BLaER1 (cell line): ENCODE data around the gene ZNF785.
"Not testable (repeated sequence)": the region's sequence is repeated elsewhere in the genome, so short reads cannot be mapped to it uniquely, and the experiment has no call there.

ENCODE experiments used
- H3K27ac ChIP-seq: shearing (Covaris generic); formaldehyde crosslinking; 2 replicates; pipeline ENCODE4 v1.8.1; 2022
- H3K27me3 ChIP-seq: shearing (Covaris generic); formaldehyde crosslinking; 2 replicates; pipeline ENCODE4 v1.8.1; 2022
- H3K36me3 ChIP-seq: shearing (Covaris generic); formaldehyde crosslinking; 2 replicates; pipeline ENCODE4 v1.8.1; 2022
- H3K4me1 ChIP-seq: shearing (Covaris generic); formaldehyde crosslinking; 2 replicates; pipeline ENCODE4 v1.8.1; 2022
- H3K4me2 ChIP-seq: shearing (Covaris generic); formaldehyde crosslinking; 2 replicates; pipeline ENCODE4 v1.8.1; 2022
- H3K4me3 ChIP-seq: shearing (Covaris generic); formaldehyde crosslinking; 2 replicates; pipeline ENCODE4 v1.8.1; 2022
- H3K9ac ChIP-seq: shearing (Covaris generic); formaldehyde crosslinking; 2 replicates; pipeline ENCODE4 v1.8.1; 2022
- H3K9me3 ChIP-seq: shearing (Covaris generic); formaldehyde crosslinking; 2 replicates; pipeline ENCODE4 v1.8.1; 2022
- H4K20me1 ChIP-seq: shearing (Covaris generic); formaldehyde crosslinking; 2 replicates; pipeline ENCODE4 v1.8.1; 2022
- Cebpa-rat ChIP-seq: shearing (Covaris generic); IDR thresholded peaks from 2 replicates; pipeline ENCODE4 v1.8.1; 2022

The ZNF785 gene

DNA sequence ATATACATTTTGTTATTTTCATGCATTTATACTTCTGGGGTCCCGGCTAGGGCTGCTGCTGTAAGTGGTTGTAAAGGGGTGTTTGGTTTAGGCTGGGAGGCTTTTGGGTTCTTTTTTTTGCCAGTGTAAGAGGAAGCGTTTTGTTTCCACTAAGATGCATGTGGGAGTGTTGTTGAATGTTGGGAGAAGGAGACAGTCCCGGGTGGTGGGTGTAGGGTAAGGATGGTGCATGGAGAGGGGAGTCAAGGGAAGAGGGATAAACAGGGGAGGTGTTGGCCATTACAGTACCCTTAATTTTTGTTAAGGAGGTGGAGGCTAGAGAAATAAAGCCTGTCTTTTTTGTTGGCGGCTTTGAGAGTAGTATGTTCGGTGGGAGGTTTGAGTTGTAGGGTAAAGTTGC is 42.4 kb downstream of the ZNF785 start:
- Histone ChIP-seq H3K36me3 (peaks cover 4% of the 10 kb centered on the region; the same call in 1 of the 2 replicates), H3K27me3 (no peaks in the 10 kb centered on the region), H3K4me1 (no peaks in the 10 kb centered on the region), H3K9ac (no peak overlapping the region), H4K20me1 (no peaks in the 10 kb centered on the region), H3K4me2 (no peak overlapping the region), H3K9me3 (no peaks in the 10 kb centered on the region), H3K4me3 (no peak overlapping the region), H3K27ac (no peak overlapping the region)
- TF ChIP-seq Cebpa-rat: no peak

GRCh38 chr16:30541502-30542329 is 43.8 kb downstream of the ZNF785 start:
- Histone ChIP-seq H3K4me3 (no peak overlapping the region), H3K4me2 (no peak overlapping the region), H3K9ac (no peak overlapping the region)

GRCh38 chr16:30540916-30541464 is 44.5 kb downstream of the ZNF785 start:
- H3K27ac ChIP-seq, H3K4me2 ChIP-seq, H3K9ac ChIP-seq, H3K4me1 ChIP-seq, H3K36me3 ChIP-seq, H3K27me3 ChIP-seq, H4K20me1 ChIP-seq, H3K4me3 ChIP-seq, H3K9me3 ChIP-seq: not testable (repeated sequence)

More at GRCh38 chr16:30541502-30542329, 43.8 kb downstream of the ZNF785 start:
- Histone ChIP-seq H3K36me3 (no peaks in the 10 kb centered on the region; the same call in 1 of the 2 replicates), H3K4me1 (peaks cover 2% of the 10 kb centered on the region), H3K27ac (no peak overlapping the region), H3K27me3 (no peaks in the 10 kb centered on the region), H4K20me1 (no peaks in the 10 kb centered on the region), H3K9me3 (no peaks in the 10 kb centered on the region)
- TF ChIP-seq Cebpa-rat: no peak

DNA sequence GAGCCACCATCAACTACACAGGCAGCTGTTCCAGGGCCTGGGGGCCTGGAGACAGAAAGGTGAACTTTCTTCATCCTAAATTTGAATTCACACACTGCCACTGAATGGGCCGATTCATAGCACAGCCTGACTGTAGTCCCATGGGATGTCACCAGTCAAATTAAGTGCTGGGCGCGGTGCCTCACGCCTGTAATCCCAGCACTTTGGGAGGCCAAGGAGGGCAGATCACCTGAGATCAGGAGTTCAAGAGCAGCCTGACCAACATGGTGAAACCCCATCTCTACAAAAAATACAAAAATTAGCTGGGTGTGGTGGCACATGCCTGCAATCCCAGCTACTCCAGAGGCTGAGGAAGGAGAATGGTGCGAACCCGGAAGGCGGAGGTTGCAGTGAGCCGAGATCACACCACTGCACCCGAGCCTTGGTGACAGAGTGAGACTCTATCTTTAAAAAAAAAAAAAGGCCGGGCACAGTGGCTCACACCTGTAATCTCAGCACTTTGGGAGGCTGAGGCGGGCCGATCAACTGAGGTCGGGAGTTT is 45.4 kb downstream of the ZNF785 start:
- not testable (repeated sequence) for H4K20me1 ChIP-seq, H3K27me3 ChIP-seq, H3K4me3 ChIP-seq, H3K9me3 ChIP-seq, H3K9ac ChIP-seq, H3K36me3 ChIP-seq, H3K27ac ChIP-seq, H3K4me2 ChIP-seq
- H3K4me1 ChIP-seq: peaks cover 18% of the 10 kb centered on the region

DNA sequence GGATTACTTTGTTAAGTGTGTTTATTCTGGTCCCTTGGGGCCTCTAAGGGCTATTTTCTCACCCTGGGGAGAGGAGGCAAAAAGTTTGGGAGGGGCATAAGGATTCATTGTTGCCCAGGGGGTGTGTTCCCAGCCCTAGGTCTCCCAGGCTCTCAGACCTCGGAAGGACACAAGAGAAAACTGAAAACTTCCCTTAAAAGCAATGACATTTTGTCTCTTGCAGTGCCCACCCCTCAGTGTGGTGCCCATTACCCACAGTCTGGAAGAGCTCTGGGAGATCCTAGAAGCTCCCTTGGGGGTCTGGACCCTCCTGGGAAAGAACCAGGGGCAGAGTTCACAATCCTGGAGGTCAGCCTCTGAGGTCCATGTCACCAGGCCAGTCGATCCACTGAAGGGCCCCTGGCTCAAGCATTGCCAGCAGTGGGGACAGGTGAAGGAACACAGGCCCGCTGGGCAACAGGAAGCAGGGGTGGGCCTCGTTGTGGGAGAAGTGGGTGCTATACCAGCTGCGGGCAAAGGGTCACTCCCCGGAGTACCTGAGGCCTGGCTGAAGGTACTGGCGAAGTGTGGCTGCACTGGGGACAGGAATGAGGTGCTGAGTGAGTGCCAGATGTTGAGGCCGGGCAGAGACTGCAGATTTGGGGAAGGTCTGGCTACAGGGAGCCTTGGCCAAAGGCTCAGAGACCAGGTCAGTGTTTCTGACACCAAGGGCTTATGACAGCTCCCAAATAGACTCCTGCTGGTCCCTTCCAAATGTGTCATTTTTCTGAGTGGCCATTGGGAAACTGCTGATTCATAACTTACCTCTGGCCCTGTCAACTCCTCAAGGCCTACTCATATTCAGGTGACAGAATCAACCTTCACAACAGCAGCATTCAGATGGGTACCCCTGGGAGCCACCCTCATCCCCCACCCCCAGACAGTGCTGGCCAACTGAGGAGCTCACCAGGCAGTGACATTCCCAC is 46.2 kb downstream of the ZNF785 start:
- peaks cover 18% of the 10 kb centered on the region for H3K4me1 ChIP-seq
- no peaks in the 10 kb centered on the region for H4K20me1 ChIP-seq
- no peak overlapping the region for H3K4me3 ChIP-seq
- H3K4me2 ChIP-seq: no peak overlapping the region
- H3K27ac ChIP-seq: no peak overlapping the region
- no peak overlapping the region for H3K9ac ChIP-seq
- no peaks in the 10 kb centered on the region for H3K27me3 ChIP-seq
- no peaks in the 10 kb centered on the region; the same call in 1 of the 2 replicates for H3K36me3 ChIP-seq
- no peak for TF ChIP-seq Cebpa-rat
- no peaks in the 10 kb centered on the region for H3K9me3 ChIP-seq

- Histone ChIP-seq H3K4me3 (peak overlapping the region; percentile 84), H3K27ac (peak overlapping the region; percentile 97; the same call in 1 of the 2 replicates), H3K4me2 (peak overlapping the region; percentile 91), H3K9ac (peak overlapping the region; percentile 93), H3K4me1 (peaks cover 28% of the 10 kb centered on the region), H3K36me3 (peaks cover 17% of the 10 kb centered on the region)
- H3K27me3 ChIP-seq, H4K20me1 ChIP-seq, H3K9me3 ChIP-seq: not testable (repeated sequence)
These were observed 49.0 kb downstream of the ZNF785 start for GRCh38 chr16:30536391-30537024.

GRCh38 chr16:30535777-30536190 is 49.7 kb downstream of the ZNF785 start:
- no peaks in the 10 kb centered on the region for H4K20me1 ChIP-seq
- peak overlapping the region; percentile 97 for H3K27ac ChIP-seq
- H3K9me3 ChIP-seq: no peaks in the 10 kb centered on the region
- H3K27me3 ChIP-seq: no peaks in the 10 kb centered on the region
- H3K9ac ChIP-seq: peak overlapping the region; percentile 93
- H3K36me3 ChIP-seq: peaks cover 24% of the 10 kb centered on the region
- H3K4me2 ChIP-seq: peak overlapping the region; percentile 91
- H3K4me1 ChIP-seq: peaks cover 28% of the 10 kb centered on the region
- no peak for TF ChIP-seq Cebpa-rat
- H3K4me3 ChIP-seq: peak overlapping the region; percentile 84

DNA sequence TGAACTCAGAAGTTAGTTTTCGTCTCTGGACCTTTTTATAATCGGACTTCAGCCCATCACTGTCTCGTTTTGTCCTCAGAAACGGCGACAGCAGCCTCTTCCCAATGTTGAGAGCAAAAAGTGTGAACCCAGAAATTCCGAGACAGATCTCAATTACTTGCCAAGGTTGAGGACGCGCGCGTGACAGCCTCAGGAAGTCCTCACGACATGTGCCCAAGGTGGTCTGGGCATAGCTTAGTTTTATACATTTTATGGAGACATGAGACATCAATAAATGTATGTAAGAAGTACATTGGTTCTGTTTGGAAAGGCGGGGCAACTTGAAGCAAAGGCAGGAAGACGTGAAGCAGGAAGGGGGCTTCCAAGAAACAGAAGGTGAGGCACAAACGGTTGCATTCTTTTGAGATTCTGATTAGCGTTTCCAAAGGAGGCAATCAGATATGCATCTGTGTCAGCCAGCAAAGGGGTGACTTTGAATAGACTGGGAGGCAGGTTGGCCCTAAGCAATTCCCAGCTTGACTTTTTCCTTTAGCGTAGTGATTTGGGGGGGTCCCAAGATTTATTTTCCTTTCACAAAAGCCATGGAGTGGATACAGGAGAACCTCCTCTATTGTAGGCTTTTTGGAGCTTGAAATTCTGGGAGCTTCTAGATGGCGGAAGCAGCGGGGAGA is 50.3 kb downstream of the ZNF785 start:
- Histone ChIP-seq H3K9ac (peak overlapping the region; percentile 93), H3K9me3 (no peaks in the 10 kb centered on the region), H3K4me1 (peaks cover 28% of the 10 kb centered on the region), H3K27ac (peak overlapping the region; percentile 97), H4K20me1 (no peaks in the 10 kb centered on the region), H3K27me3 (no peaks in the 10 kb centered on the region), H3K36me3 (peaks cover 28% of the 10 kb centered on the region), H3K4me3 (peak overlapping the region; percentile 84), H3K4me2 (peak overlapping the region; percentile 91)
- TF ChIP-seq Cebpa-rat: no peak
